Mammary epithelial cell (primary cell): ENCODE results near the gene ARSB.

ENCODE experiments used
- CTCF ChIP-seq, 2 donors: IDR thresholded peaks in 1 of 2; conservative IDR thresholded peaks in 1 of 2; 2 replicates each; pipeline ENCODE4 v1.5.1; 2011 to 2012; ENCODE audit warnings: inconsistent platforms in 2 of 2, low read length in 2 of 2, mild to moderate bottlenecking in 2 of 2, control low read depth in 1 of 2, low read depth in 1 of 2; ENCODE audit not compliant: insufficient read depth in 1 of 2; ENCODE audit errors: extremely low read depth in 1 of 2
- EZH2 ChIP-seq: IDR thresholded peaks from 2 replicates; pipeline ENCODE4 v1.6.1; 2012; ENCODE audit warnings: low read length, inconsistent platforms, borderline replicate concordance

- no peak for TF ChIP-seq CTCF (conservative IDR thresholded peaks at IDR 0.05 in 1 of 2, IDR thresholded peaks at IDR 0.05 in 1 of 2; ENCODE audit: extremely low read depth in 1 of 2, insufficient read depth in 1 of 2, low read depth in 1 of 2, low read length in 2 of 2)
- TF ChIP-seq EZH2 = no peak
Observed at GRCh38 chr5:78907255-78907891, 77.7 kb downstream of the ARSB start.
